ENCODE measurements around the gene ELOVL3.
A peak's percentile ranks its signal among the peaks of the same experiment; 100 is the strongest.
"Not testable (repeated sequence)": the region's sequence is repeated elsewhere in the genome, so short reads cannot be mapped to it uniquely, and the experiment has no call there.

The ELOVL3 gene

GRCh38 chr10:102211615-102212299, 14.3 kb upstream of the ELOVL3 start:
- TF ChIP-seq CTCF (IDR thresholded peaks at IDR 0.05; ENCODE audit: extremely low read depth, missing control alignments) = no peak
- no peak for DNase-seq (ENCODE audit: low spot score)

- not testable (repeated sequence) for DNase-seq (ENCODE audit: low spot score)
Observed at GRCh38 chr10:102213599-102213998, 12.5 kb upstream of the ELOVL3 start.

DNA sequence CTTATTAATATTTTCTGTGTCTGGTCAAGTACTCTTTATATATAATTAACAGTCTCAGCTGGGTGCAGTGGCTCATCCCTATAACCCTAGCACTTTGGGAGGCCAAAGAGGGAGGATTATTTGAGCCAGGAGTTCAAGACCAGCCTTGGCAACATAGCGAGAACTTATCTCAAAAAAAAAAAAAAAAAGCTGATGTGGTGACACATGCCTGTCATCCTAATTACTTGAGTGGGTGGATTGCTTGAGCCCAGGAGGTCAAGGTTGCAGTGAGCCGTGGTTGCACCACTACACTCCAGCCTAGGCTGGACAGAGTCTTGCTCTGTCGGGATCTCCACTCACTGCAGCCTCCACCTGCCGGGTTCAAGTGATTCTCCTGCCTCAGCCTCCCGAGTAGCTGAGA, 6.7 kb upstream of the ELOVL3 start:
- DNase-seq (ENCODE audit: low spot score) = no peak
- no peak for TF ChIP-seq CTCF (IDR thresholded peaks at IDR 0.05; ENCODE audit: extremely low read depth, missing control alignments)

GRCh38 chr10:102220612-102221011, 5.5 kb upstream of the ELOVL3 start:
- TF ChIP-seq CTCF (IDR thresholded peaks at IDR 0.05; ENCODE audit: extremely low read depth, missing control alignments) = no peak
- DNase-seq (ENCODE audit: low spot score) = no peak

- TF ChIP-seq CTCF (IDR thresholded peaks at IDR 0.05; ENCODE audit: extremely low read depth, missing control alignments) = no peak
- DNase-seq (ENCODE audit: low spot score) = no peak
Observed at GRCh38 chr10:102222797-102223196, 3.3 kb upstream of the ELOVL3 start.

DNA sequence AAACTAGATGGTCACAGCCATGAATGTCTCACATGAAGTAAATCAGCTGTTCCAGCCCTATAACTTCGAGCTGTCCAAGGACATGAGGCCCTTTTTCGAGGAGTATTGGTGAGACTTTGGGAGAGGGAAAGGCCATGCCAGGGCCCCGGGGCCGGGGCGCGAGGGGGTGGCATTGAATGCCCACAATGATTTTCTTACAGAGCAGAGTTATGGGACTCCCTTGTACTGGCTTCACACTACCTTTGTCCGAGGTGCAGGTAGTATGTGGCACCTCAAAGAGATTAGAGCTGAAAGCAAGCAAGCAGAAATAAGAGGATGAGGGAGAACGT, 407 bp downstream of the ELOVL3 start:
- no peak for DNase-seq (ENCODE audit: low spot score)
- TF ChIP-seq CTCF (IDR thresholded peaks at IDR 0.05; ENCODE audit: extremely low read depth, missing control alignments) = no peak

- no peak for TF ChIP-seq CTCF (IDR thresholded peaks at IDR 0.05; ENCODE audit: extremely low read depth, missing control alignments)
- no peak for DNase-seq (ENCODE audit: low spot score)
Observed at GRCh38 chr10:102227050-102227449, 951 bp downstream of the ELOVL3 start.

- peak; percentile 90 for DNase-seq (ENCODE audit: low spot score)
- peak; percentile 93 for TF ChIP-seq CTCF (IDR thresholded peaks at IDR 0.05; ENCODE audit: extremely low read depth, missing control alignments)
Observed at GRCh38 chr10:102229810-102230263, 3.7 kb downstream of the ELOVL3 start.

All from GM20000 (cell line).